ENCODE measurements around the gene ACSL5.

- TF ChIP-seq CTCF (IDR thresholded peaks at IDR 0.05) (peak; percentile 56), EZH2phosphoT487 (IDR thresholded peaks at IDR 0.05) (no peak)
Measured at GRCh38 chr10:112434988-112435619, 61.2 kb downstream of the ACSL5 start.

Data from neural progenitor cell (in vitro differentiated cells).